Kidney glomerular epithelial cell (primary cell): ENCODE data around the gene TMEM108.

ENCODE experiments used
- DNase-seq: peaks from one replicate; lab custom pipeline; 2025; lab: John Stamatoyannopoulos, UW

Gene TMEM108

DNA sequence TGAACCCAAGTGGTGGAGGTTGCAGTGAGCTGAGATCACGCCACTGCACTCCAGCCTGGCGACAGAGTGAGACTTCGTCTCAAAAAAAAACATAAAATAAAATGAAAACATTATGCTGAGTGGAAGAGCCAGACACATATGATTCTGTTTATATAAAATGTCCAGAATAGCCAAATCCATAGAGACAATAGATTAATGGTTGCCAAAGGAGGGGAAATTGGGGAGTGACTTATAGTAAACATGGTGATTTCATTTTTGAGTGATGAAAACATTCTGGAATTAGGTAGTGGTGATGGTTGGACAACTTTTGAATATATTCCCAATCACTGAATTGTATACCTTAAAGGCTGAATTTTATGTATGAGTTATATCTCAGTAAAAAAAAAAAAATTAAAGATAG, 189.6 kb downstream of the TMEM108 start:
- no peak for DNase-seq

- DNase-seq, result no peak
Measured at GRCh38 chr3:133230195-133230594, 192.0 kb downstream of the TMEM108 start.

DNA sequence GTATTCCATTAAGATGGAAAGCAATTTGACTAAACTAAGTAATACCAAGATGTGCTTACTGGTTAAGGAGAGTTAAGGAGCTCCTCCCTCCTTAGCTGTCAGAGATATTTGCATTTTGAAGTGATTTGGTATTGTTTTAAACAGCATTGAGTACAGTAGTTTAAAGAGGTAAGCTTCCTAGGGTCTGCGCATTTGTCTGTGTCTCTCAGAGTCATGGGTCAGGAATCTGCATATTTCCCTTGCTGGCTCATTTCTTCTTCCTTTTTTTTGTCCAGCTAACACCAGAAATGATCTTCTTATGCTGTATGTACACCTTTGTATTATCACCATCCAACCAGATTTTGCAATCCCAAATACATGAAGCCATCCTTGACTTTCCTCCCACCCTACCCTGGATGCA, 198.7 kb downstream of the TMEM108 start:
- no peak for DNase-seq

DNA sequence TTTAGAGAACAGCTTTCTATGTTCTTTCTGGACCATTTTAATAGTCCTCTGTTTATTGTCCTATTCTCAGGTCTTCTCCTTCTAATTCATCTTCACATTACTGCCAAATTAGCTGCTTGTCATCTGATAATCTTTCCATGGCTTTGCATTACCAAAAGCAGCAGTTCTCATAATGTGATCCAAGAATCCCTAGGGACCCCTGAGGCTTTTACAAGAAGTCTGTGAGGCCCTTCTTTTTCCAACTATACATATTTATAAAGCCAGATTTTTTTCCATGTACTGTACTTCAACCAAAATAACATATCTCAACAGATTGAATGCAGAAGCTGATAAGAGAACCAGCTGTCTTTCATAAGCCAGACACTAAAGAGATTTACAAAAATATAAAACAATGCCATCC, 199.2 kb downstream of the TMEM108 start:
- no peak for DNase-seq

DNA sequence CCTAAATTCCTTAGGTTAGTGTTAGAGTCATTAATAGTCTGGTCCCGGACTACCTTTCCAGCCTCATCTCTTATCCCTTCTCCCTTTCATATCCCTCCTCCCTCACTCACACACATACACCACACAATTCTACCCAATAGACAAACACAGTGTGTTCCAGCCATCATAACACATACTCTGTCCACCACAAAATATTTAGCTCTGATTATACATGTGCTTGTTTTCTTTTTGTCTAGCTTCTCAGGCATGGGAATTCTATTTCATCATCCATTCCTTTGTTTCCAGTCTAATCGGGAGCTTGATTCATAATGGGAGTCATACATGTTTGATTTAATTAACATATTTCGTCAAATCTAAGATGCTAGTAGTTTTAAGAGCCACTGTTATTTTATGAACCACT, 199.8 kb downstream of the TMEM108 start:
- DNase-seq, result peak; percentile 8

DNA sequence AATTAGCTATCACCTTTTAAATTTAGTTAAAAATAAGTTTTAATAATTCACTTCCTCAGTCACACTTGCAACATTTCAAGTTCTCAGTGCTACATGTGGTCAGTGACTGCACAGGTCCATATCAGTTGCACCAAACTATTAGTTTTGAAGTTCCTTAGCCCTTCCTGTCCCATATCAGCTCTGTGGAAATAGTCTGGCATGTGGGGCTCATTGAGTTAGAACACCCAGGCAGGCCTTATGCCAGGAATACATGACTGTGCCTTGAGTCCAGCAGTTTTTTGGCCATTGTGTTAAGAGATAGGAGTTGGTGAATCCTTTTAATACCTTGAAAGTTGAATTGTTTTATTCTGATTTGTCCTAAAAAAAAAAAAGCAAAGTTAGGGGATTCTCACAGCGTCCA, 207.9 kb downstream of the TMEM108 start:
- DNase-seq, result no peak

GRCh38 chr3:133246773-133247172, 208.6 kb downstream of the TMEM108 start:
- no peak for DNase-seq

DNA sequence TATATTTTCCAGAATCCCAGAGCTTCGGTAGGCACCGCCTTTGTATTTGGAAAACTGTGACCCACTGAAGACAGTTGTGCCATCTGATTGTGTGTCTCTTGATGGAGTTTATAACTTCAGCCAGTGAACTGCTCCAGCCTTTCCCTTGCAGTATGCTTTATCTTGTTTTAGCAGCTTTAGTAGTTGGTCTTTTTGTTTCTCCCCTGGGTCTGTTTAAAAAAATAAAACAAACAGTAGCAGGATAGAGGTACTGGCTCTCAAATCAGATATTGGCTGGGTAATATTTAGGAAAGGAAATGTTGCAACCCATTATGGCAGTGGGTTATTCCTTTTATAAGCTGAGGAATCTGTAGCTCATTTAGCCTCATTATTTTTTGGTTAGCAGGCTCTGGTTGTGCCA, 210.2 kb downstream of the TMEM108 start:
- DNase-seq, result no peak

DNA sequence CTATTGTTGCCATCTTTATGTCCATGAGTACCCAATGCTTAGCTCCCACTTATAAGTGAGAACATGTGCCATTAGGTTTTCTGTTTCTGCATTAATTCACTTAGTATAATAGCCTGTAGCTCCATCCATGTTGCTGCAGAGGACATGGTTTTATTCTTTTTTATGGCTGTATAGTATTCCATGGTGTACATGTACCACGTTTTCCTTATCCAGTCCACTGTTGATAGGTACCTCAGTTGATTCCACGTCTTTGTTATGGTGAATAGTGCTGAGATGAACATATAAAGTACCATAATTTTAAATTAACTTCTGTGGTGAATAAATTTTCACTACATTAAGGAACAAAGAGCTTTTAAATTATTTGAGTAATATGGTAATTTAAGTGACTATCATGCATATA, 211.3 kb downstream of the TMEM108 start:
- no peak for DNase-seq

DNA sequence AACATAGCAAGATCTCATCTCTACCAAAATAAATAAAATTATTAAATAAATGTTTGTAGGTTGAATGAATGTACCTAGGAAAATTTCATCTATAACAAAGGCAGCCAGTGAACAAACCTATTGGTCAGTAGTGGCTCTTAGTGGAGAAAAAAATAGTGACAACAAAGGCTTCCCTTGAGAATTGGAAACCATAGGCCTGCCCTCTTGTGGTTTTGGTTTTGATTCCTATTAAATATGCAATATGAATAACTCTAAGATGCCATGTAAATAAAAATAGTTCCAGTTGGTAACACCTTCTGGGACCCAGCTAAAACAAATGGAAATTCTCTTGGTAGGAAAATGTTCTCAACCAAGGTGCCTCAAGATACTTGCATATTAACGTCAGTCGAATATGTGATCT, 216.0 kb downstream of the TMEM108 start:
- no peak for DNase-seq

DNA sequence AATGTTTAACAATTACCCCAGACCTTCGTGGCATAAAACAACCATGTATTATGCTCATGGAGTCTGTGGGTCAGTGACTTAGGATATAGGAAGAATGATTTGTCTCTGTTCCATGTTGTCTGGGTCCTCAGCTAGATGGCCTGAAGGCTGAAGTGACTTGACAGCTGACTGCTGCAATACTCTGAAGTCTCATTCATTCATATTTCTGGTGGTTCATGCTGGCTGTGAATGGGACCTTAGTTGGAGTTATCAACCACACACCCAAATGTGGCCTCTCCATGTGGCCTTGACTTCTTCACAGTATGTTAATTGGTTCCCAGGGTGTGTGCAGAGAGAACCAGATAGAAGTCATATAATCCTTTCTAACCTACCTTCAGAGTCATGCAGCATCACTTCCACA, 216.5 kb downstream of the TMEM108 start:
- no peak for DNase-seq

DNA sequence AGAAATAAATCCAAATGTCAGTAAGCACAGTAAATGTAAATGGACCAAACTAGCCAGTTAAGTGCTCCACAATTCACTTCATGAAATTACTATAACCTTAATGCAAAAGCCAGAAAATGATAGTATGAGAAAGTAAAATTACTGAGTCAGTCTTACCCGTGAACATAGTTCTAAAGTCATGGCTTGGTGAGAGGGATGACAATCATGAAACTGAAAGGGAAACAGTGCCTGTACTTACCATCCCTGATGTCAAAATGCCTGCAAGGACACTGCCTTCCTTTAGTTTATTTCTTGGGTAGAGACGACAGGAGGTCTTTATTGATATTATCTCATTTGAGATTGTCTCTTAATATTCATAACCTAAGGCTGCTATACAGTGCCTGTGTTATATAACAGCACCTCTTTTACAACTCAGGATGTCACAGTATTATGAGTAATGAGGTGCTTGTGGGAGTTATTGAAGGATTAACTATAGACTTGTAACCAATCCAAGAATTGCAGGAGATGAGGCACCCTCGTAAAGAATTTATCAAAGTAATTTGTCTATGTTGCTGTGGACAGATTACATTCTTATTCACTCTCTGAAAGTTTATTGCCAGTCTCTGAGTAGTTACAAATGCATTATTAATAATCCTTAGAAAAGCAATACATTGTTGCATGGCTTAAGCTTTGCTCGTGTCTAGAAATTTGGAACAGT, 218.7 kb downstream of the TMEM108 start:
- DNase-seq, result peak; percentile 36

DNA sequence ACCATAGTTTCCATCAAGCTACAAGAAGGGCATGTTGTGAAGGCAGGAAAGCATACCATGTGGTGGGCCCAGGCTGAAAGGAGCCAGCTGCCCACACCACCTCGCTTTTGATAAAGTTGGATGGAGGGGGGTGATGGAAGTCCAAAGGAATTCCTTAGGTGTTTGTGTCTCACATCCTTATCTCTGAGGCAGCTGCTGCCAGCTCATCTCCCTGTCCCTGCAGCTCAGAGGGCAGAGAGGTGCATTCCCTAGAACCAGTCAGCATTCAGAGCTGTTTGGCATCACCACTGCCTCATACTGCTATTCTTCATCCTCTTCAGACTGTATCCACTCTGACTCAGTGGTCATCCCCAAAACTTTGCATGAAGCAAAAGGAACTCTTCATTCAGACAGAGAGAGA, 220.2 kb downstream of the TMEM108 start:
- peak; percentile 90 for DNase-seq

- no peak for DNase-seq
Measured at GRCh38 chr3:133259767-133260166, 221.6 kb downstream of the TMEM108 start.

- DNase-seq, result no peak
Measured at GRCh38 chr3:133262333-133262732, 224.1 kb downstream of the TMEM108 start.

DNA sequence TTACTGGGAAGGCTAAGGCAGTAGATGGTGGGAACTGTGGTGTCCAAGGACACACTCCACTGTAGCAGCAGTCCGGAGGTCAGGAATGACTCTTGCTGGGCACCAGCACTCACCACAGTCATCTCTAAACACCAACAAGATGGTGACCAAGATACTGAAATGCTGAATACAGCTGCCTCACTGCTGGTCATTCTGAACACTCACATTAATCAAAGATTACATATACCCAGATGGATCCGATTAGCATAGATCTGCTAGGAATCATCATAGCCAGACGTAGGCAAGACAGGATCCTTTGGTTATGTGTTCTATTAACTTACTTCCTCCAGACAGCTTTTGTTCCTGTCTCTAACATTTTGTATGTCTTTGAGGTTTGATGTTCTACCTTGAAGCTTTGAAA, 226.7 kb downstream of the TMEM108 start:
- no peak for DNase-seq

DNA sequence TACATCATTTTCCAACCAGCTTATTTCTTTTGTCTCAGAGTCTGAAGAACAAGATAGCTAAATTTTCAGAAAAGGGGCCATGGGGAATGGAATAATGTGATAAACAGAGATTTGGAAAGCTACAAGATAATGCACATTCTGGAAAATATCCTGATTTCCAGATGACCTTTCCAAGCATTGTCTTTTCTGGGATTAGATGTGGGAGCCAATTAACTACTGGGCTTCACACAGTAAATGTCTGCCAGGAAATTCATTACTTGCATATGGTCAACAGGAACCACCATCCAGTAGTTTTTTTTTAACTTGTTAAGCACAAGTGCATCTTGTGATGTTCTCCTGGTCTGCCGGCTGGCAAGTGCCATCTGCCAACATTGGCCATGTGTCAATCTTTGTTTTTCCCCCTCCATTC, 230.5 kb downstream of the TMEM108 start:
- no peak for DNase-seq

DNA sequence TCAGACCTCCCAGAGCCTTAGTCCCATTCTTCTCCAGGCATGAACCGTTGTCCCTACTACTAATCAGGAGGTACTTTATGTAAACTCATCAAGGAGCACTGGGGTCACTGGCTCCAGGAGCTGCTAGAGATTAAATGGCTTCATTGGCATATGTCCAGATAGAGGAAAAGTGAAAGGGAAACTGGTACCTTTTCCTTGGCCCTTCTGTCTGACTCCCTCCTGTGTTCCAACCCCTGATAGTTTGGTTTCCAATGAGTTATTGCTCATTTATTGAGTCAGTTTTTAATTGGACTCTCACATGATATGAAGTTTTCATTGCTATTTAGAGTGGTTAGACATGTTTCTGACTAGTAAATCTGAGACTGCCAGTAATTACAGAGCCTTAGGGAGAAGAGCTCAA, 231.2 kb downstream of the TMEM108 start:
- no peak for DNase-seq

DNA sequence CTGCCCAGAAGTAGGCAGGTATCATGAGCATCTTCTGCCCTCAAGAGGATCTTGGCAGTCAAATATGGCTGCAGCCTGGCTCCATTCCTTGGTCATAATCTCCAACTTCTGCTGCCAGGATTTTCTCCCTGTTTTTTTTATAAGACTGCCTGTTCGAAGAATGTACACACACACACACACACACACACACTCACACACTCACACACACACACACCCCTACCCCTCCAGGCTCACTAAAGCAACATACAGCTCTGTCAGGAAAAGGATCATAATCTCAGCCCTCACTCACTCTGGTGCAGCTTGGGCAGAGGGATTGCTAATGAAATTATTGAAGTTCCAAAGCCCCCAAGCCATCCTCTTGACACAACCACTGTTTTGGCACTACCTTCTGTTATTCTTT, 232.4 kb downstream of the TMEM108 start:
- no peak for DNase-seq

- DNase-seq, result no peak
Measured at GRCh38 chr3:133271042-133271441, 232.9 kb downstream of the TMEM108 start.

- no peak for DNase-seq
Measured at GRCh38 chr3:133271539-133271938, 233.3 kb downstream of the TMEM108 start.

- DNase-seq, result no peak
Measured at GRCh38 chr3:133273346-133273745, 235.2 kb downstream of the TMEM108 start.

- no peak for DNase-seq
Measured at GRCh38 chr3:133274477-133274876, 236.3 kb downstream of the TMEM108 start.

- no peak for DNase-seq
Measured at GRCh38 chr3:133276594-133276993, 238.4 kb downstream of the TMEM108 start.

DNA sequence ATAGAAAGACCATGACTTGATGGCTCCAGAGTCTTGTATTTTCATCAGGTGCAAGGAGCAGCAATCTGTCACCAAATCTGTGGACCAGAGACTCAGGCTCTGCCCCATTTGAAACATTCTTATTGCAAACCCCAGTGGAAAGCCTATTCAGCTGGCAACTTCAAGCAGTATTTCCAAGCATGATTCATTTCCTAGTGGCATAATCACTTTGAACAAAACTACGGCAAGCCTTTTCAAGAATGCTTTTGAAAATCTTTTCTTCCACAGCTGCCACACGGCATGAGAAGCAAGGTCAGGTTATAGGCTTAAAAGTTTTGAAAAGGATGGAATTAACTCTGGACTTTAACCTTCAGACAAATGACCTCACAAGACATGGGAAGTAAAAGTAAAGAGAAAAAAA, 239.6 kb downstream of the TMEM108 start:
- DNase-seq, result no peak
